HEK293T (cell line): Measurements from ENCODE around the gene KIAA1671.

Experiments used
- CTCF ChIA-PET: fragments of 350-600 bp; formaldehyde crosslinking; extraction: SDS; loops from one replicate; lab custom pipeline; 2021; ENCODE audit warnings: antibody characterized with exemption, inconsistent platforms; lab: Yijun Ruan, JAX
- POLR2A ChIA-PET: fragments of 350-600 bp; formaldehyde crosslinking; extraction: SDS; loops from one replicate; lab custom pipeline; 2020; ENCODE audit warnings: antibody characterized with exemption, inconsistent platforms; lab: Yijun Ruan, JAX
- DNase-seq: peaks from one replicate; pipeline ENCODE4 v3.0.0; 2012; ENCODE audit warnings: mixed read lengths; ENCODE audit errors: extremely low spot score
- ARNT ChIP-seq: fragments of 450-650 bp; IDR thresholded peaks from 2 replicates; pipeline ENCODE4 v1.6.1; 2017; ENCODE audit warnings: mild to moderate bottlenecking
- BHLHE40 ChIP-seq: fragments of 450-650 bp; IDR thresholded peaks from 2 replicates; pipeline ENCODE4 v1.6.1; 2016; ENCODE audit warnings: mild to moderate bottlenecking, moderate library complexity, borderline replicate concordance
- CTBP1 ChIP-seq: fragments of 450-650 bp; IDR thresholded peaks from 2 replicates; pipeline ENCODE4 v1.6.1; 2016; ENCODE audit warnings: borderline replicate concordance
- ELF4 ChIP-seq: fragments of 450-650 bp; IDR thresholded peaks from 2 replicates; pipeline ENCODE4 v1.6.1; 2017; ENCODE audit warnings: antibody characterized with exemption
- FOXA1 ChIP-seq: fragments of 450-650 bp; IDR thresholded peaks from 2 replicates; pipeline ENCODE4 v1.6.1; 2016; ENCODE audit warnings: mild to moderate bottlenecking
- FOXK2 ChIP-seq: fragments of 450-650 bp; IDR thresholded peaks from 2 replicates; pipeline ENCODE4 v1.6.1; 2016; ENCODE audit warnings: mild to moderate bottlenecking
- FOXM1 ChIP-seq: fragments of 450-650 bp; IDR thresholded peaks from 2 replicates; pipeline ENCODE4 v1.6.1; 2017; ENCODE audit warnings: mild to moderate bottlenecking, borderline replicate concordance
- HDGF ChIP-seq: fragments of 450-650 bp; IDR thresholded peaks from 2 replicates; pipeline ENCODE4 v1.6.1; 2017; ENCODE audit warnings: antibody characterized with exemption, borderline replicate concordance
- L3MBTL2 ChIP-seq: fragments of 450-650 bp; conservative IDR thresholded peaks from 2 replicates; pipeline ENCODE4 v1.6.1; 2016; ENCODE audit warnings: mild to moderate bottlenecking
- LEF1 ChIP-seq: fragments of 450-650 bp; IDR thresholded peaks from 2 replicates; pipeline ENCODE4 v1.6.1; 2017; ENCODE audit warnings: mild to moderate bottlenecking, borderline replicate concordance
- NFRKB ChIP-seq: fragments of 450-650 bp; IDR thresholded peaks from 2 replicates; pipeline ENCODE4 v1.6.1; 2016; ENCODE audit warnings: mild to moderate bottlenecking, moderate library complexity
- SP1 ChIP-seq: fragments of 450-650 bp; IDR thresholded peaks from 2 replicates; pipeline ENCODE4 v1.6.1; 2017
- SUZ12 ChIP-seq: fragments of 450-650 bp; IDR thresholded peaks from 2 replicates; pipeline ENCODE4 v1.6.1; 2016; ENCODE audit warnings: mild to moderate bottlenecking
- TARDBP ChIP-seq: fragments of 450-650 bp; IDR thresholded peaks from 2 replicates; pipeline ENCODE4 v1.6.1; 2016
- ZNF384 ChIP-seq: fragments of 450-650 bp; IDR thresholded peaks from 2 replicates; pipeline ENCODE4 v1.6.1; 2016
- TF ChIP-seq, protein P1 (sequence below): fragments of 450-650 bp; IDR thresholded peaks from 2 replicates; pipeline ENCODE4 v1.6.1; 2016

The KIAA1671 gene

DNA sequence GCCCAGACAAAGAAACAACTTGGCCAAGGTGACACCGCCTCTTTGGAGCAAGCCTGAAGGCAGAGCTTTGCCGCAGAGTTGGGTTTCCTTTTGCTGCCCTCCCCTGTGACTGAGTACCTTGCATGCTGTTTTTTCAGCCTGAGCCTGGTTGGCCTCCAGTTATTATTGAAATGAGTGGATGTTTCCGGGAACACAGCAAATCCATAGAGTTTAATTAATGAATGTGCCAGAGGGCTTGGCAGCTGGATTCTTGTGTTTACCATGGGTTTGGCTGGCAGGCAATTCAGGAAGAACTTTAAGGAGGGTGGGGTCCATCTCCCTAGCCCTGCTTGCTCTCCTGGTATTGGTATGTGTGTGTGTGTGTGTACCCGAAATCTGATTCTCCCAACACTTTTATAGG, 181.5 kb downstream of the KIAA1671 start:
- TF ChIP-seq ARNT: no peak
- no peak for TF ChIP-seq HDGF
- TF ChIP-seq ZNF384: no peak
- no peak for TF ChIP-seq L3MBTL2
- DNase-seq: no peak
- ChIA-PET POLR2A (no interaction called here), CTCF (no interaction called here)

DNA sequence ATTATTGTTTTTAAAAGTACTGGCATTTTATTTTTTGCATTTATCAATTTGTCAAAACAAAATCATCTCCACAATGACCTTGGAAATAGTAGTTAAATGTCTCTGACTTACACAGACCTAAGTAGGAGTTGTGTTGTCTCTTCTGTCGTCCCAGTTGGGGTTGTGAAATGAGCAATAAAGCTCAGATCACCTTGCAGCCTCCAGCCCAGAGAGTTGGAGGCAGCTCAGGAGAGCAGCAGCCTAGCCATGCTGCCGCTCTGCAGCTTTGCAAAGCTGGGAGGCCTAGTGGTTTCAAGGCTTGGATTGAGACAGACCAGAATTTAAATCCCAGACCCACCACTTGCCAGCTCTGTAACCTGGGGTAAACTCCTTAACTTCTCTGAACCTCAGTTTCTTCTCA, 181.9 kb downstream of the KIAA1671 start:
- TF ChIP-seq, protein P1, sequence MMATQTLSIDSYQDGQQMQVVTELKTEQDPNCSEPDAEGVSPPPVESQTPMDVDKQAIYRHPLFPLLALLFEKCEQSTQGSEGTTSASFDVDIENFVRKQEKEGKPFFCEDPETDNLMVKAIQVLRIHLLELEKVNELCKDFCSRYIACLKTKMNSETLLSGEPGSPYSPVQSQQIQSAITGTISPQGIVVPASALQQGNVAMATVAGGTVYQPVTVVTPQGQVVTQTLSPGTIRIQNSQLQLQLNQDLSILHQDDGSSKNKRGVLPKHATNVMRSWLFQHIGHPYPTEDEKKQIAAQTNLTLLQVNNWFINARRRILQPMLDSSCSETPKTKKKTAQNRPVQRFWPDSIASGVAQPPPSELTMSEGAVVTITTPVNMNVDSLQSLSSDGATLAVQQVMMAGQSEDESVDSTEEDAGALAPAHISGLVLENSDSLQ: no peak
- TF ChIP-seq NFRKB (no peak), ARNT (no peak), CTBP1 (no peak), HDGF (no peak), ELF4 (no peak), BHLHE40 (no peak), FOXM1 (no peak), SUZ12 (no peak)
- DNase-seq: no peak
- ChIA-PET POLR2A (no interaction called here), CTCF (no interaction called here)

DNA sequence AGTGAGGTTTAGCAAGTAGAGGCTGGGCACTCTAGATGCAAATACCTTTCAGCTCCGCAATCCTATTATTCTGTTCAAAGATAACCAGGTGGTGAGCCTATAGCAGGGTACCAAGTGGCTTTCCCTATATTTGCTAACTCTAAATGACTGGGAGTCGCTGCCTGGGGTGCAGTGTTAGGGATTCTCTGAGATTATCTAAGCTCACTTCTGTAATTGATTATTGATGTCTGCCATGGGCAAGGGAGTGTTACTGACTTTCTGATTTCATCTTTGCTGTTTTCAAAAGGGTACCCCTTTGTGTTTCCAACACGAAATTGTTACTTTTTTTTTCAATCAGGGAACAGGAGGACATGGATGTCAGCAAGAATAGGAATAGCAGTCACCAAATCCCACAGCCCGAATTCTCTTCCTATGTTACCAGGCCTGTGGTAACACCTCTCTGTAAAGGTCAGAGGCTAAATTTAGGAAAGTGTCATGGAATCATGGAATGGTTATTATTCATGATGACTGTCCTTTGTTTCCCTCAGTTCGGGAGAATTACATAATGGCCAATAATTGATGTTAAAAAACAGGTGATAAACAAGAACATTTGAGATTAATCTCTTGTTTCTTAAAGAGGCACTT, 184.5 kb downstream of the KIAA1671 start:
- POLR2A ChIA-PET: no interaction called here
- CTCF ChIA-PET: interaction anchor here (1.1 kb wide), 1 partner anchor 22 kb away, joined by 3 read pairs; no protein-coding TSS in a partner anchor
- no peak for DNase-seq

DNA sequence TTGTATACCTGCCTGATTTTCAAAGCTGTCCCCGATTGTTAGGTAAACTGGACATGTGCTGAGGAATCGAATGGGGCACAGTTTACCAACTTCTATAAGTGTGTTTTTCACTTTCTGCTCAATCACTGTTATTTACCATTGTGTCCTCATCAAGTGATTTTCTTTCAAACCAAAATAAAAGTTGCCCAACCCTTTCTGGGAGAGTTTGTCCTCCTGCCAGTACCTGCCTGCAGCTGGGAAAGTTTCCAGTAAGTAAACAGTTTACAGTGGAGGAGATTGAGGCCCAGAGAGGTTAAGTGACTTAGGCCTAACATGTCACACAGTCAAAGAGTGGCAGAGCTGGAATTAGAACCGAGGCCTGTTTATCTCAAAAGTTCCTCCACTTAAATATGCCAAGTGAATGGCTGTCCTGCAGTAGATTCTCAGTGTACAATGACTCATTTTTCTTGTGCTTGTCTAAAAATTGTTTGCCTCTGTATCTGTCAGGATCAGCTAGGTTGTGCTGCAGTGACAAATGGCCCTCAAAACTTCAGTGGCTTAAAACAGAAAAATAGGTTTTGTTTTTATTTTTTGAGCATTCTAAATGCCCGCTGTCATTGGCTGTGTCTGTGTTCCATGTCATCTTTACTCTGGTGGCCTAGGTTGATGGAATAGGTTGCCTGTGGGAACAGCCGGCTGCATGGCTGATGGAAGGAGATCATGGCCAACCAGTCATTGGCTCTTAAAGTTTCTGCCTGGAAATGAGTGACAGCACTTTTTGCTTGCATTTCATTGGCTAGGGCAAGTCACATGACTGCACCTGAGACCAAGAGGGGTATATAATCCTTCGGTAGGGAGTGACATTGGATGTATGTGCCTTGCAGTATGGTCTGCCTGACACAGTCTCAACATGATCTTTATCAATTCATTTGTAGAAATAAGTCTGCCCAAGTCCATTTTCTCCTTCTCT, 185.3 kb downstream of the KIAA1671 start:
- DNase-seq: peak; percentile 65
- ChIA-PET CTCF (no interaction called here), POLR2A (no interaction called here)
- TF ChIP-seq BHLHE40: no peak
- no peak for TF ChIP-seq LEF1
- TF ChIP-seq NFRKB: no peak
- TF ChIP-seq L3MBTL2: no peak
- no peak for TF ChIP-seq FOXA1
- TF ChIP-seq, protein P1: peak; percentile 91
- no peak for TF ChIP-seq HDGF
- no peak for TF ChIP-seq TARDBP

More for the DNA sequence above, 184.5 kb downstream of the KIAA1671 start:
- no peak for TF ChIP-seq ELF4

DNA sequence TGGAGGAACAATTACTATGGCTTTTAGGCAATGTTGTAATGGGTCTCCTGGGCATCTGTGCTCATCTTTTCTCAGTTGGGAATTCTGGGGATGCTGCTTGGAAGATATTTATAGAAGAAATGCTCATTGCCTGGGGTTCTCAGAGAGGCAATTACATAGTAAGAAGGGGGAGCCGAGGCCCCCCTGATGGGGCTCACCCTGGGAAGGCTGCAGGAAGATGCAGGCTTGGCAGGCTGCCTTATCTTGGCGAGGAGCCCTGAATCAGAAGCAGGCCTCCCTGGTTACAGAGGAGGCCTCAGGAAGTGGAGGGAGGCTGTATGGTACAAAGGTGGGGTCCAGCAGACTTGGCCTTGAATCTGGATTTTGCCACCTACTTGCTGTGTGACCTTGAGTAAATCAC, 186.5 kb downstream of the KIAA1671 start:
- POLR2A ChIA-PET: no interaction called here
- no peak for DNase-seq
- TF ChIP-seq ARNT (no peak), LEF1 (no peak), FOXK2 (no peak), FOXA1 (no peak), NFRKB (no peak), L3MBTL2 (no peak), TARDBP (no peak), BHLHE40 (no peak)
- CTCF ChIA-PET: no interaction called here

DNA sequence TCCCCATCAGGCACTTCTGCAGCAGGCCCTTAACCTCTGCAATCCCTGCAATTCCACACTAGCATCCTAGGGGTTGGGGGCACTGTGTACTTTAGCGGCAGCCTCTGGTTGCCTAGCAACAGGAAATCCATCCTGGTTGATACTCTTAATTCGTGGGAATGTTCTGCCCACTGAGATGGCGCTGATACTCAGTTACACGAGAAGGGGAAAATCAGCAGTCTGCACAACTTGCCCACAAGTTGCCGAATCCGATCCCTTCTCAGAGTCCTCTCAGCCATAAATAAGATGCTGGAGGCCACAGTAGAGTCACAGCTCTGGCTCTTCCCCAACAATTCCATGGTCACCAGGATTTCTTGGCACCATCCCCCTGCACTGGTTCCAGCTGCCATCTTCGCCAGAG, 189.6 kb downstream of the KIAA1671 start:
- ChIA-PET CTCF (no interaction called here), POLR2A (no interaction called here)
- DNase-seq: no peak
- TF ChIP-seq BHLHE40 (no peak), L3MBTL2 (no peak), SUZ12 (no peak), CTBP1 (no peak)

DNA sequence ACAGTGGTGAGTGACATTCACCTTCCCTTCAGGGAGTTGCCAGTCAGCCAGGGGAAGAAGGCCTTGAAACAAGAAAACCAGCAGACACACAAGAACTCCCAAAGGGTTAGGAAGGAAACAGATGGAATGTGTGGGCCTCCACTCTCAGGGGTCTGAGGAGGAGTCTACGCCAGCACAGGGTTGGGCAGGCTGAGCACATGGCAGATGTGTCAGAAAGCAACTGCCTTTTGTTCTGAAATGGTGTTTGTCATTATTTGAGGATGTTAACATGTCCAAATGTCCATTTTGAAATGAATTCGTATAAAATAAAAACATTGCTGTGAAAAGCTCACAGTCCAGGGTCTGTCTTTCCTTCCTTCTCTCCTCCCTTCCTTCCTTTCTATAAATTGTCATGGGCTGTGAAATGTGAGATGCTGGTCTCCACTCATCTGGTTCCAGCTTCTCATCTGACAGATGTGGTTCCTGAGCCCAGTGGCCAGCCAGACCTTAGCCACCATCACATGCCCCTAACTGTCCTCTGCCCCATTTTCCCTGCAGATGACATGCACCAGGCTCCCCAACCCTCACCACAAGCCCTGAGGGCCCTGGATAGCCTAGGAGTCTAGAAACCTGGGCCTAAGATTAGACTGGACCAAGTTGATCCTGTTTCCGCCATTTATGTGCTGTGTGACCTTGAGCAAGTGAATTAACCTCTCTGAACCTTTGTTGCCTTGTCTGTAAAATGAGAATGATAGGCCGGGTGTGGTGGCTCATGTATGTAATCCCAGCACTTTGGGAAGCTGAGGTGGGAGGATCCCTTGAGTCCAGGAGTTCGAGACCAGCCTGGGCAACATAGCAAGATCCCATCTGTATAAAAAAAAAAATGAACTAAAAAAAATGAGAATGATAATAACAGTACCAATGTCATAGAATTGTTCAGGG, 190.9 kb downstream of the KIAA1671 start:
- DNase-seq: no peak
- POLR2A ChIA-PET: no interaction called here
- CTCF ChIA-PET: no interaction called here
- TF ChIP-seq SUZ12 (no peak), TARDBP (no peak), BHLHE40 (no peak), ARNT (no peak), SP1 (no peak), FOXA1 (no peak), HDGF (no peak), FOXM1 (no peak), NFRKB (no peak), LEF1 (no peak), CTBP1 (no peak), FOXK2 (no peak), ZNF384 (no peak), L3MBTL2 (no peak), ELF4 (no peak)
- TF ChIP-seq, protein P1: no peak
